ENCODE measurements around the gene NDUFAF4.

Gene NDUFAF4

GRCh38 chr6:96897396-96898240, at the start of gene NDUFAF4:
Gene NDUFAF4 (minus strand): TSS chr6:96897891. CDS start chr6:96897801, 90 bp downstream.
- peak; percentile 57 for DNase-seq (ENCODE audit: low read depth, low spot score)
- peak within 1 kb of the TSS; percentile 70 for H3K27ac ChIP-seq

- H3K27ac ChIP-seq = no peak overlapping the region
- DNase-seq (ENCODE audit: low read depth, low spot score) = no peak
Measured at GRCh38 chr6:96947055-96947454, 49.4 kb upstream of the NDUFAF4 start.

- no peak for DNase-seq (ENCODE audit: low read depth, low spot score)
- H3K27ac ChIP-seq = no peak overlapping the region
Measured at GRCh38 chr6:96943555-96944215, 46.0 kb upstream of the NDUFAF4 start.

GRCh38 chr6:96942676-96943075, 45.0 kb upstream of the NDUFAF4 start:
- no peak overlapping the region for H3K27ac ChIP-seq
- DNase-seq (ENCODE audit: low read depth, low spot score) = no peak

GRCh38 chr6:96940322-96940721, 42.6 kb upstream of the NDUFAF4 start:
- DNase-seq (ENCODE audit: low read depth, low spot score) = no peak
- no peak overlapping the region for H3K27ac ChIP-seq

GRCh38 chr6:96939007-96939805, 41.5 kb upstream of the NDUFAF4 start:
- no peak overlapping the region for H3K27ac ChIP-seq

GRCh38 chr6:96934087-96934486, 36.4 kb upstream of the NDUFAF4 start:
- DNase-seq (ENCODE audit: low read depth, low spot score) = no peak

More at GRCh38 chr6:96939007-96939805, 41.5 kb upstream of the NDUFAF4 start:
- DNase-seq (ENCODE audit: low read depth, low spot score) = peak; percentile 40

GRCh38 chr6:96931198-96931597, 33.5 kb upstream of the NDUFAF4 start:
- no peak for DNase-seq (ENCODE audit: low read depth, low spot score)

More at GRCh38 chr6:96934087-96934486, 36.4 kb upstream of the NDUFAF4 start:
- no peak overlapping the region for H3K27ac ChIP-seq

GRCh38 chr6:96929741-96930140, 32.0 kb upstream of the NDUFAF4 start:
- no peak for DNase-seq (ENCODE audit: low read depth, low spot score)
- no peak overlapping the region for H3K27ac ChIP-seq

More at GRCh38 chr6:96931198-96931597, 33.5 kb upstream of the NDUFAF4 start:
- H3K27ac ChIP-seq = no peak overlapping the region

- no peak overlapping the region for H3K27ac ChIP-seq
- DNase-seq (ENCODE audit: low read depth, low spot score) = no peak
Measured at GRCh38 chr6:96927660-96928059, 30.0 kb upstream of the NDUFAF4 start.

GRCh38 chr6:96926425-96926824, 28.7 kb upstream of the NDUFAF4 start:
- DNase-seq (ENCODE audit: low read depth, low spot score) = no peak
- H3K27ac ChIP-seq = no peak overlapping the region

GRCh38 chr6:96925290-96925687, 27.6 kb upstream of the NDUFAF4 start:
- DNase-seq (ENCODE audit: low read depth, low spot score) = no peak
- H3K27ac ChIP-seq = no peak overlapping the region

GRCh38 chr6:96923871-96924493, 26.3 kb upstream of the NDUFAF4 start:
- DNase-seq (ENCODE audit: low read depth, low spot score) = no peak
- H3K27ac ChIP-seq = no peak overlapping the region

- H3K27ac ChIP-seq = no peak overlapping the region
Measured at GRCh38 chr6:96923400-96923799, 25.7 kb upstream of the NDUFAF4 start.

GRCh38 chr6:96917098-96917497, 19.4 kb upstream of the NDUFAF4 start:
- no peak for DNase-seq (ENCODE audit: low read depth, low spot score)
- H3K27ac ChIP-seq = no peak overlapping the region

More at GRCh38 chr6:96923400-96923799, 25.7 kb upstream of the NDUFAF4 start:
- no peak for DNase-seq (ENCODE audit: low read depth, low spot score)

- no peak overlapping the region for H3K27ac ChIP-seq
- no peak for DNase-seq (ENCODE audit: low read depth, low spot score)
Measured at GRCh38 chr6:96913621-96914020, 15.9 kb upstream of the NDUFAF4 start.

GRCh38 chr6:96911751-96912150, 14.1 kb upstream of the NDUFAF4 start:
- DNase-seq (ENCODE audit: low read depth, low spot score) = no peak
- no peak overlapping the region for H3K27ac ChIP-seq

- no peak overlapping the region for H3K27ac ChIP-seq
- DNase-seq (ENCODE audit: low read depth, low spot score) = no peak
Measured at GRCh38 chr6:96911171-96911570, 13.5 kb upstream of the NDUFAF4 start.

GRCh38 chr6:96909811-96910210, 12.1 kb upstream of the NDUFAF4 start:
- no peak for DNase-seq (ENCODE audit: low read depth, low spot score)
- H3K27ac ChIP-seq = no peak overlapping the region

GRCh38 chr6:96907498-96907897, 9.8 kb upstream of the NDUFAF4 start:
- H3K27ac ChIP-seq = no peak overlapping the region
- no peak for DNase-seq (ENCODE audit: low read depth, low spot score)
